HepG2 (cell line): ENCODE results near the gene TSNAXIP1. TPM values are rescaled to one million over a fixed set of nuclear protein-coding genes. Genes with fewer than 3 reads are reported as not detected.

Source experiments
- BATF2 ChIP-seq: sonication (generic); formaldehyde crosslinking; IDR thresholded peaks from 2 replicates; pipeline ENCODE4 v1.8.0; 2022; ENCODE audit warnings: mild to moderate bottlenecking, missing genetic modification reagents, moderate library complexity
- CAMTA2 ChIP-seq: sonication (generic); formaldehyde crosslinking; IDR thresholded peaks from 2 replicates; pipeline ENCODE4 v1.4.0; 2020; ENCODE audit warnings: mild to moderate bottlenecking, missing genetic modification reagents, borderline replicate concordance
- CCDC6 ChIP-seq: sonication (generic); formaldehyde crosslinking; IDR thresholded peaks from 2 replicates; pipeline ENCODE4 v1.8.1; 2022; ENCODE audit warnings: mild to moderate bottlenecking, missing genetic modification reagents, moderate library complexity
- ETV5 ChIP-seq: IDR thresholded peaks from 2 replicates; pipeline ENCODE4 v1.6.1; 2018; ENCODE audit warnings: missing biosample characterization, missing genetic modification reagents, inconsistent platforms, borderline replicate concordance
- RBM39 ChIP-seq: fragments of 200-400 bp; formaldehyde crosslinking; IDR thresholded peaks from one replicate; pipeline ENCODE4 v1.6.1; 2018; ENCODE audit warnings: antibody characterized with exemption, mild to moderate bottlenecking, low read depth, low read length; ENCODE audit not compliant: poor library complexity, severe bottlenecking
- SNAPC5 ChIP-seq: sonication (generic); formaldehyde crosslinking; IDR thresholded peaks from 2 replicates; pipeline ENCODE4 v1.8.1; 2023; ENCODE audit warnings: mild to moderate bottlenecking, missing genetic modification reagents, borderline replicate concordance
- ZBTB26 ChIP-seq: IDR thresholded peaks from 2 replicates; pipeline ENCODE4 v1.6.1; 2016; ENCODE audit warnings: missing compliant biosample characterization, missing genetic modification reagents, borderline replicate concordance
- ZBTB42 ChIP-seq: sonication (generic); formaldehyde crosslinking; IDR thresholded peaks from 2 replicates; pipeline ENCODE4 v1.5.0; 2020; ENCODE audit warnings: mild to moderate bottlenecking, missing genetic modification reagents
- ZBTB7B ChIP-seq: sonication (generic); formaldehyde crosslinking; IDR thresholded peaks from 2 replicates; pipeline ENCODE4 v1.4.0; 2020; ENCODE audit warnings: missing genetic modification reagents
- ZNF121 ChIP-seq: sonication (generic); formaldehyde crosslinking; IDR thresholded peaks from 2 replicates; pipeline ENCODE4 v1.5.0; 2020; ENCODE audit warnings: mild to moderate bottlenecking, missing genetic modification reagents
- ZNF205 ChIP-seq: IDR thresholded peaks from 2 replicates; pipeline ENCODE4 v1.6.1; 2018; ENCODE audit warnings: missing biosample characterization, missing genetic modification reagents
- ZNF232 ChIP-seq: sonication (generic); formaldehyde crosslinking; IDR thresholded peaks from 2 replicates; pipeline ENCODE4 v1.4.0; 2020; ENCODE audit warnings: missing genetic modification reagents, borderline replicate concordance
- ZNF382 ChIP-seq: sonication (generic); formaldehyde crosslinking; IDR thresholded peaks from 2 replicates; pipeline ENCODE4 v1.5.0; 2020; ENCODE audit warnings: missing genetic modification reagents, mild to moderate bottlenecking, borderline replicate concordance
- ZNF432 ChIP-seq: sonication (generic); formaldehyde crosslinking; IDR thresholded peaks from 2 replicates; pipeline ENCODE4 v1.5.0; 2020; ENCODE audit warnings: missing genetic modification reagents, mild to moderate bottlenecking, borderline replicate concordance
- ZNF740 ChIP-seq: sonication (generic); formaldehyde crosslinking; IDR thresholded peaks from 2 replicates; pipeline ENCODE4 v1.4.0; 2020; ENCODE audit warnings: missing genetic modification reagents
- ZNF746 ChIP-seq: sonication (generic); formaldehyde crosslinking; IDR thresholded peaks from 2 replicates; pipeline ENCODE4 v1.8.0; 2022; ENCODE audit warnings: mild to moderate bottlenecking, missing genetic modification reagents
- polyA plus RNA-seq, 8 experiments: library from polyadenylated mRNA; depleted of rRNA in 3 of 8; stranded (reverse) in 7 of 8; unstranded in 1 of 8; fragments of >200 nt; fragmentation: Illumina TruSeq in 4 of 8; extraction: Trizol in 4 of 8; gene quantifications; 2 replicates each; pipeline versions ENCODE4 v1.2.1 to v1.2.3, GENCODE V29; 2011 to 2016; ENCODE audit warnings: low read depth in 4 of 8, missing spikeins in 1 of 8, mixed read lengths in 1 of 8; ENCODE audit not compliant: insufficient read depth in 1 of 8
- total RNA-seq, 5 experiments: library from RNA; depleted of rRNA; stranded (reverse); fragments of >200 nt; fragmentation: Illumina TruSeq; extraction: Trizol; gene quantifications; 2 replicates each; pipeline ENCODE4 v1.2.3, GENCODE V29; 2016; ENCODE audit warnings: low read depth in 1 of 5
- TF ChIP-seq, protein P1 (sequence below): sonication (generic); formaldehyde crosslinking; IDR thresholded peaks from 2 replicates; pipeline ENCODE4 v1.8.1; 2023; ENCODE audit warnings: missing genetic modification reagents, mild to moderate bottlenecking, borderline replicate concordance
- TF ChIP-seq, protein P2 (sequence below): sonication (generic); formaldehyde crosslinking; IDR thresholded peaks from 2 replicates; pipeline ENCODE4 v1.5.0; 2020; ENCODE audit warnings: mild to moderate bottlenecking, missing genetic modification reagents, borderline replicate concordance

Gene TSNAXIP1
- total and polyA plus RNA-seq, 2 of the 13 experiments (the other 11 are each of a cell fraction or from before 2014, with no cell fraction given), result 0.37 to 0.86 TPM

GRCh38 chr16:67806428-67807147 is at the start of gene TSNAXIP1, which contains the start of gene RANBP10 (continued):
- TF ChIP-seq ZBTB26 (CRISPR knock-in tag), result no peak
- no peak for TF ChIP-seq ZNF232 (CRISPR knock-in tag)
- no peak for TF ChIP-seq ZNF432
- TF ChIP-seq ZBTB7B (CRISPR knock-in tag), result 0 out of 2 replicates have a peak, but pooled peaks have one; percentile 25
- TF ChIP-seq, protein P1, sequence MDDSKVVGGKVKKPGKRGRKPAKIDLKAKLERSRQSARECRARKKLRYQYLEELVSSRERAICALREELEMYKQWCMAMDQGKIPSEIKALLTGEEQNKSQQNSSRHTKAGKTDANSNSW (CRISPR knock-in tag), result no peak
- no peak for TF ChIP-seq ZNF382 (CRISPR knock-in tag)
- TF ChIP-seq ETV5, result peak; percentile 28; the same call in 1 of the 2 replicates
- TF ChIP-seq RBM39, result peak; percentile 56
- TF ChIP-seq CAMTA2 (CRISPR knock-in tag), result peak; percentile 44; the same call in 1 of the 2 replicates
- TF ChIP-seq, protein P2, sequence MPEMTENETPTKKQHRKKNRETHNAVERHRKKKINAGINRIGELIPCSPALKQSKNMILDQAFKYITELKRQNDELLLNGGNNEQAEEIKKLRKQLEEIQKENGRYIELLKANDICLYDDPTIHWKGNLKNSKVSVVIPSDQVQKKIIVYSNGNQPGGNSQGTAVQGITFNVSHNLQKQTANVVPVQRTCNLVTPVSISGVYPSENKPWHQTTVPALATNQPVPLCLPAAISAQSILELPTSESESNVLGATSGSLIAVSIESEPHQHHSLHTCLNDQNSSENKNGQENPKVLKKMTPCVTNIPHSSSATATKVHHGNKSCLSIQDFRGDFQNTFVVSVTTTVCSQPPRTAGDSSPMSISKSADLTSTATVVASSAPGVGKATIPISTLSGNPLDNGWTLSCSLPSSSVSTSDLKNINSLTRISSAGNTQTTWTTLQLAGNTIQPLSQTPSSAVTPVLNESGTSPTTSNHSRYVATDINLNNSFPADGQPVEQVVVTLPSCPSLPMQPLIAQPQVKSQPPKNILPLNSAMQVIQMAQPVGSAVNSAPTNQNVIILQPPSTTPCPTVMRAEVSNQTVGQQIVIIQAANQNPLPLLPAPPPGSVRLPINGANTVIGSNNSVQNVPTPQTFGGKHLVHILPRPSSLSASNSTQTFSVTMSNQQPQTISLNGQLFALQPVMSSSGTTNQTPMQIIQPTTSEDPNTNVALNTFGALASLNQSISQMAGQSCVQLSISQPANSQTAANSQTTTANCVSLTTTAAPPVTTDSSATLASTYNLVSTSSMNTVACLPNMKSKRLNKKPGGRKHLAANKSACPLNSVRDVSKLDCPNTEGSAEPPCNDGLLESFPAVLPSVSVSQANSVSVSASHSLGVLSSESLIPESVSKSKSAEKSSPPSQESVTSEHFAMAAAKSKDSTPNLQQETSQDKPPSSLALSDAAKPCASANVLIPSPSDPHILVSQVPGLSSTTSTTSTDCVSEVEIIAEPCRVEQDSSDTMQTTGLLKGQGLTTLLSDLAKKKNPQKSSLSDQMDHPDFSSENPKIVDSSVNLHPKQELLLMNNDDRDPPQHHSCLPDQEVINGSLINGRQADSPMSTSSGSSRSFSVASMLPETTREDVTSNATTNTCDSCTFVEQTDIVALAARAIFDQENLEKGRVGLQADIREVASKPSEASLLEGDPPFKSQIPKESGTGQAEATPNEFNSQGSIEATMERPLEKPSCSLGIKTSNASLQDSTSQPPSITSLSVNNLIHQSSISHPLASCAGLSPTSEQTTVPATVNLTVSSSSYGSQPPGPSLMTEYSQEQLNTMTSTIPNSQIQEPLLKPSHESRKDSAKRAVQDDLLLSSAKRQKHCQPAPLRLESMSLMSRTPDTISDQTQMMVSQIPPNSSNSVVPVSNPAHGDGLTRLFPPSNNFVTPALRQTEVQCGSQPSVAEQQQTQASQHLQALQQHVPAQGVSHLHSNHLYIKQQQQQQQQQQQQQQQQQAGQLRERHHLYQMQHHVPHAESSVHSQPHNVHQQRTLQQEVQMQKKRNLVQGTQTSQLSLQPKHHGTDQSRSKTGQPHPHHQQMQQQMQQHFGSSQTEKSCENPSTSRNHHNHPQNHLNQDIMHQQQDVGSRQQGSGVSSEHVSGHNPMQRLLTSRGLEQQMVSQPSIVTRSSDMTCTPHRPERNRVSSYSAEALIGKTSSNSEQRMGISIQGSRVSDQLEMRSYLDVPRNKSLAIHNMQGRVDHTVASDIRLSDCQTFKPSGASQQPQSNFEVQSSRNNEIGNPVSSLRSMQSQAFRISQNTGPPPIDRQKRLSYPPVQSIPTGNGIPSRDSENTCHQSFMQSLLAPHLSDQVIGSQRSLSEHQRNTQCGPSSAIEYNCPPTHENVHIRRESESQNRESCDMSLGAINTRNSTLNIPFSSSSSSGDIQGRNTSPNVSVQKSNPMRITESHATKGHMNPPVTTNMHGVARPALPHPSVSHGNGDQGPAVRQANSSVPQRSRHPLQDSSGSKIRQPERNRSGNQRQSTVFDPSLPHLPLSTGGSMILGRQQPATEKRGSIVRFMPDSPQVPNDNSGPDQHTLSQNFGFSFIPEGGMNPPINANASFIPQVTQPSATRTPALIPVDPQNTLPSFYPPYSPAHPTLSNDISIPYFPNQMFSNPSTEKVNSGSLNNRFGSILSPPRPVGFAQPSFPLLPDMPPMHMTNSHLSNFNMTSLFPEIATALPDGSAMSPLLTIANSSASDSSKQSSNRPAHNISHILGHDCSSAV, result 0 out of 2 replicates have a peak, but pooled peaks have one; percentile 59
- no peak for TF ChIP-seq CCDC6
- no peak for TF ChIP-seq BATF2
- TF ChIP-seq SNAPC5 (CRISPR knock-in tag), result no peak
- TF ChIP-seq ZNF121 (CRISPR knock-in tag), result no peak
- TF ChIP-seq ZNF740, result 0 out of 2 replicates have a peak, but pooled peaks have one; percentile 39
- no peak for TF ChIP-seq ZBTB42 (CRISPR knock-in tag)
- peak; percentile 16; the same call in 1 of the 2 replicates for TF ChIP-seq ZNF746
- TF ChIP-seq ZNF205, result no peak
